ENCODE measurements around the gene SUSD5.
"Not testable (repeated sequence)": the region's sequence is repeated elsewhere in the genome, so short reads cannot be mapped to it uniquely, and the experiment has no call there.

Gene SUSD5

GRCh38 chr3:33115024-33115768 lies 103.4 kb downstream of the SUSD5 start:
- peak; percentile 87 for DNase-seq (ENCODE audit: low spot score)

- DNase-seq (ENCODE audit: low spot score): no peak
Observed at GRCh38 chr3:33114622-33115023, 104.0 kb downstream of the SUSD5 start.

GRCh38 chr3:33113772-33114621 lies 104.6 kb downstream of the SUSD5 start, which contains the start of gene CRTAP:
CRTAP (plus strand) TSS chr3:33114014; CDS start chr3:33114078, 64 bp downstream.
- peak; percentile 83 for DNase-seq (ENCODE audit: low spot score)

GRCh38 chr3:33111581-33111980 lies 107.0 kb downstream of the SUSD5 start:
- DNase-seq (ENCODE audit: low spot score): no peak

GRCh38 chr3:33106854-33107253 lies 111.8 kb downstream of the SUSD5 start:
- DNase-seq (ENCODE audit: low spot score): not testable (repeated sequence)

- no peak for DNase-seq (ENCODE audit: low spot score)
Observed at GRCh38 chr3:33105341-33105948, 113.2 kb downstream of the SUSD5 start.

GRCh38 chr3:33104803-33105202 lies 113.8 kb downstream of the SUSD5 start:
- no peak for DNase-seq (ENCODE audit: low spot score)

- DNase-seq (ENCODE audit: low spot score): no peak
Observed at GRCh38 chr3:33103480-33103879, 115.1 kb downstream of the SUSD5 start.

GRCh38 chr3:33103034-33103433 lies 115.6 kb downstream of the SUSD5 start:
- DNase-seq (ENCODE audit: low spot score): no peak

GRCh38 chr3:33100229-33100628 lies 118.4 kb downstream of the SUSD5 start:
- DNase-seq (ENCODE audit: low spot score): no peak
